NCI-H345 treated with DMSO at 0.1 percent for 48 hours (cell line): Measurements from ENCODE around the gene ZNF710.

ENCODE experiments used
- DNase-seq: peaks from one replicate; lab custom pipeline; 2025; ENCODE audit not compliant: unreplicated experiment; lab: John Stamatoyannopoulos, UW

Gene ZNF710

DNA sequence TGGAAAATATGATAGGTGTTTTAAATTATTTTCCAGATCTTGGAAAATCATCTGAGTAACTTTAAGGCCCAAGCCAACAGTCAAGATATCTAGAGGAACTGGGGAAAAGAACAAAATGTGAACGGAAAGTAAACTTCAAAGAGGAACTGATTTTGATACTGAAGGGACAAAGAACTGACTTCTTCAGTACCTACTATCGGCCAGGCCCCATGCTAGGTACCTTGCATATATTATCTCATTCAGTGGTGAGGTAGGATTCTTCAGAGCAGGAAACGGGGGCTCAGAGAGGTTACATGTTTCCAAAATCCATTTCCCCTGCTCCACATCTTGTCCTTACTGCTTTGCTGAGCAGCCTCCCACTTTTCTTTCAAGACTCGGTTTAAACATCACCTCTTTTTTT, 9.8 kb upstream of the ZNF710 start:
- no peak for DNase-seq

DNA sequence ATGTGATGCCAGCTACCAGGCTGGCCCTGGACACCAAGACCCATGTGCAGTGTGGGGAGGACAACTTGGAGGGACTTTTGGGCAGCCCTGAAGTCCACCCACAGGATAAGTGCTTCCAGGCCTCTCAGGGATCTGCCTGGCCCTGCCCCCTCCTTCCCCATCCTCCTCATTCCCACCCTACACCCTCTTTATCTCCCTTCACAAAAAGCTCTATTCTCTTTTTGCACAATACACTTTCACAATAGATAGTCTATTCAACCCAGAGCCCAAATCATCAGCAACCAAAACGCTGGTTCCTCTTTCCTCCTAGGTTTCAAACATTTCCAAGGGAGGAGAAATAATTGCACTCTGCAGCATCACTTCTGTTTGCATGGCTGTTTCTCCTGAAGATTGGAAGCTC, 7.8 kb upstream of the ZNF710 start:
- DNase-seq = no peak

DNA sequence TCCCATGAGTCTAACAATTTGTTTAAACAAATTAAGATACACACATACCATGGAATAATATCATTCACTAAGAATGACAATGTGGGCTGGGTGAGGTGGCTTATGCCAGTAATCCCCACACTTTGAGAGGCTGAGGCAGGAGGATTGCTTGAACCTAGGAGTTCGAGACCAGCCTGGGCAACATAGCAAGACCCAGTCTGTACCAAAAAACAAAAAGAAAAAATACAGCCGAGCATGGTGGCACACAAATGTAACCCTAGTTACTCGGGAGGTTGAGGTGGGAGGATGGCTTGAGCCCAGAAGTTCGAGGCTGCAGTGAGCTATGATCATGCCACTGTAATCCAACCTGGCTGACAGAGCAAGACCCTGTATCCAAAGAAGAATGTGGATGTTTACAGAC, 4.0 kb upstream of the ZNF710 start:
- no peak for DNase-seq

- no peak for DNase-seq
These were observed 2.9 kb upstream of the ZNF710 start for GRCh38 chr15:89998141-89998661.

- DNase-seq = no peak
These were observed 2.0 kb upstream of the ZNF710 start for GRCh38 chr15:89998923-89999675.

DNA sequence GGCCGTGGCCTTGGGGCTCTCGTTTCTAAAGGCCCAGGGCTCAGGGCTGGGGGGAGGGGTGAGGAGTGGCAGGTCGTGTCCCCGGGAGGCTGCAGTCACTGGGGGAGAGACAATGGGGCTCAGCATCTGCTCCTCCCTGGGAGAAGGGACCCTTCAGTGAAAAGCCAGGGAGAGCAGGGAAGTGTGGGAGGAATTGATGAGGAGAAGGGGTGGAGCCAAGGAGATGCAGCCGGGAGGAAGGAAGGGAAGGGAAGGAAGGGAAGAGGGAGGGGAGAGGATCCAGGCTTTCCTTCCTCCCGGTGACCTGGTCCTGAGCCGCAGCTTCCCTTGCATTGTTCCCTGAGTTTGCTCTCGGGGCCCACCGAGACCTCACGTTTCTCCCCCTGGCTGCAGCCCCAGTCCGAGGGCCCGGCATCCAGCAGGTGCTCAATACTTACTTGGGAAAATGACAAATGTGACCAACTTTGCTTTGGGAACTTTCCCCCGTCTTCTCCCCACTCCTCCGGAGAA, 1.4 kb upstream of the ZNF710 start:
- DNase-seq = no peak

DNA sequence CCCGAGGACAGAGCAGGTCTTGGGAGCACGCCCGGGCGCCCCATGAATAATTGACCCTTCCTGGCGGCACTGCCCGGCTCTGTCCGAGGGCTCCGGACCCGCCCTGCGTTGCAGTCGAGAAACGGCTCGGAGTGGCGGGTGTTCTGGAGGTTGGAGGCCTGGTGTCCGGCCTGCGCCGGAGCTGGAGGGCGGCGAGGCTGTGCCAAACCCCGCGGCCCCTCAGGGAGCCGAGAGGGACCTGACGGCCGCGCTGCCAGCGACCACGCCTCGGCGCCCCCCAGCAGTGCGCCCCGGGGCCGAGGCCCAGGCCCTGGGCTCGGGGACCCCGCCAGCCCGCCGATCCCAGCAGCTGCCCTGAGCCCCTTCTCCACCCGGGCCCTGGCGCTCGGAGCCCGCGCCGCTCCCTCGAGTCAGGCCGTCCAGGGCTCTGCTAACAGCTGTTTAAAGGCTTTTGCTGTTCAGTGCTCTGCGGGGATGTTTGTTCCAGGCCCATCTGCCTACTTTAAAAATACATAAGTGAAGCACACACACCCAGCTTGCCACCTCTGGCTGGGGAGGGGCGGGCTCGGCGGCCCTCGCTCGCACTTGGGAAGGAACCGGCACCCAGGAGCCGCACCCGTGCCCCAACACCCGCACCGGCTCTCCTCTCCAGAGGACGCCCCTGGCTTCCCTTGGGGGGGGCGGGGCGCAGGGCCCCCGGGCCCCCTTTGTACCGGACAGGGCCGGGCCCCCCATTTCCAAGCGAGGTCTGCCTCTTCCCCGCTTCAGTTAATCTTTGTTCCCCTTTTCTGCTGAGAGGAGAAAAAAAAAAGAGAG, 730 bp upstream of the ZNF710 start:
- no peak for DNase-seq

- DNase-seq = no peak
These were observed 731 bp downstream of the ZNF710 start for GRCh38 chr15:90001683-90002427.

DNA sequence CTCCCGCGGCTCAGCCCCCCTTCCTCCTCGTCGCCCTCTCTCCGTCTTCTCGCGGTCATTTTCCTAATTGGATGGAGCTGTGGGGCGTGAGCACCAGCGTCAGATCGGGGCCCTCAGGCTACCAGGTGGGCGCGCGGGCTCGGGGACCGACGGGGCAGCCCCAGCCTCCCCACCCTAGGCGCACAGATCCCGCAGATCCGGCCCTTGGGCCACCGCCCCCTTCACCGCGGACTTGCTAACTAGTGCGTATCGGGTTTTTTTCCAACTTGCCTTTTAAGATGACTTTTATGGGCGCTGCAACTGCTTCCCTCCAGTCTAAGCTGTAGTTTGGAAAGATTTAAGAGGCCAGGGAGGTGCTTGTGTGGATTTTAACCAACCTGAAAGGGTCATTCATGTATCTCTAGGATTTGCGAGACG, 1.3 kb downstream of the ZNF710 start:
- no peak for DNase-seq

- no peak for DNase-seq
These were observed 2.6 kb downstream of the ZNF710 start for GRCh38 chr15:90003736-90004135.

- no peak for DNase-seq
These were observed 3.1 kb downstream of the ZNF710 start for GRCh38 chr15:90004252-90004651.

GRCh38 chr15:90004671-90005070, 3.5 kb downstream of the ZNF710 start:
- no peak for DNase-seq

DNA sequence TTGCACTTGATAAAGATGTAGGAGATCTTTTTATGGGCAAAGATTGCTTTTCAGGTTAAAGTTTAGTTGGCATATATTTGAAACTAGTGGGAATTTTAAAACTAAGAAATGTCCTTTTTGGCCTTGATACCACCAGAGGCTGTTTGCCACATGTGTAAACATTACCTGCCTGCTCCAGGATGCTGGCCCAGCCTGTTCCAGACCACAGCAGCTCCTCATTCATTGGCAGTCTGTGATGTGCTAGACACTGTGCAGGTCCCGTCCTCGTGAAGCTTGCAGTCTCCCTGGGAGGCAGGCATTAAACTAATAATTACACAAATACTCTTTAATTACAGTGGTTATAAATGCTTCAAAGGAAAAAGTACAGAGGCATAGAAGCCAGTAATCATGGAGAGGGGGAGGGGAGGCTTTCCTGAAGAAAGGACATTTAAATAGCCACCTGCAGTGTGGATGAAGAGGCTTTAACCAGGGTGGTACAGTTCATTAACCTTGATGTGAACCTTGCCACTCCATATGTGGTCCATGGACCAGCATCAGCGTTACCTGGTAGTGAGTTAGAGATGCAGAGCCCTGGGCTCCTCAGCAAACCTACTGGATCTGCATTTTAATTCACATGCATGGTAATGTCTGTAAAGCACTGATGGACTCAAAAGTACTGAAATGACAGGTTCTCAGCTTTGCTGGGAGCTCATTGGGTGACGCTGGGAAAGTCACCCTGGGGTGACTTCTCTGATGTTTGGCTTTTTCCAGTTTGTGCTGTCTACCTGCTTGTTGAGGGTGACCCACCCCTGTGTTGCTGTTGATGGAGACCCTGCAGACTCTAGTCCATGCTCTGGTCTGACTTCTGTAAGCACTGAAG, 5.3 kb downstream of the ZNF710 start:
- DNase-seq = no peak

DNA sequence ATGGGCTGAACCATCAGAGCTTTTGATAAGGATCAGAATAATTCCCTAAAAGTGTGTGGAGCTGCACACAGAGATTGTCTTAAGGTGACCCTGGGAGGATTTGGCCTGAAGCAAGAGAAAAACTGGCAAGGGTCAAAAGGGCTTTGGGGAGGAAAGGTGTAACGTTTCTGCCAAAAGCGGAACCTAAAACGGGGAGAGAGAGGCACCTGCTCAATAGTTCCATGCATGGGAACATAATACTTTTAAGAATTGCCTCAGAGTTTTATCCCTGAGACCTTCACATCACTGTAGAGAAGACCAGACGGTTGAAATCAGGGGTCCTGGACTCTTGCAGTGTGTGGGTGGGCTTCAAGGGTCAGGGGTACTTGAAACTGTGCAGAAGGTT, 5.9 kb downstream of the ZNF710 start:
- DNase-seq = no peak

DNA sequence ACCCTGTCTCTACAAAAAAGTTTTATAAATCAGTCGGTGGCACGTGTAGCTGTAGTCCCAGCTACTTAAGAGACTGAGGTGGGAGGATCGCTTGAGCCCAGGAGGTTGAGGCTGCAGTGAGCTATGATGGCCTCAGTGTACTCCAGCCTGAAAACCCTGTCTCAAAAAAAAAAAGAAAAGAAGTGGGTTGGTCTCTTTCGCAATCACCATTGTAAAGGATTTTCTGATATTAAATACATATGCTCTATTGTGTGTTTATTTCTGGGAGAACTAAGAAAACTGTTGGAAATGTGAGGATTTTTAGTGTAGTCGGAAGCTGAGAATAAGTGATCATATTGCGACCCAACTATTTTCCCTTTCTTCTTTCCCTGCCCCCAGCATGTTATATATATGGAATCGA, 7.5 kb downstream of the ZNF710 start:
- no peak for DNase-seq

DNA sequence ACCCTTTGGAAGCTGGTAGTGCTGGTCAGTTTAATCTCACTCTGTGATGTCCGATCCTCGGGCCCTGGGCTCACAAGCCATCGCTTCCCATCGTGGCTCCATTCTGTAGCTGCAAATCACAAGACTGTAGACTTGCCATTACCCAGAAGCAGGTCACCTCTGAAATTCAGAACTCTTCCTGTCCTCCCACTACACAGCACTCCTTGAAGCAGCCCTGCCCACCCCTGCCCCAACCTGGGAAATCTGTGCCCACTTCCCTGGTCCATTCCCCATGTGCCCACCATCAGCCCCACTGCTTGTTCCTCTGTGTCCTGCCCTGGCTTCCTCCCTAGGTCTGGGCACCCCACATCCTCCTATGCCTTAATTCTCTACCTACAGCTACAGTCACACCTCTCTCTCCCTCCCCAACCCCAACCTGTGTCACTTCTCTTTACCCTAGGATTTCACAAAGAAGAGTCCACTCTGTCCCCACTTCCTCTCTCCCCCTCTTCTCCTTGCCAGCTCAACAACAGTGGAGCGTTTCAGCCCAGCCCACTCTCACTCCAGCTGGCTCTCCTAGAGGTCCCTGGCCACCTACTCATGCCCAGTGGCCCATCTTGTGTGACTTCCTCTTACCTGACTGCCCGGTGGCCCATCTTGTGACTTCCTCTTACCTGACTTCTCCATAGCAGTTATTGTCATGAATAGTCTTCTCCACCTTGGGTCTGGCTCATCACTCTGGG, 8.3 kb downstream of the ZNF710 start:
- no peak for DNase-seq

GRCh38 chr15:90011705-90012104, 10.6 kb downstream of the ZNF710 start:
- no peak for DNase-seq

DNA sequence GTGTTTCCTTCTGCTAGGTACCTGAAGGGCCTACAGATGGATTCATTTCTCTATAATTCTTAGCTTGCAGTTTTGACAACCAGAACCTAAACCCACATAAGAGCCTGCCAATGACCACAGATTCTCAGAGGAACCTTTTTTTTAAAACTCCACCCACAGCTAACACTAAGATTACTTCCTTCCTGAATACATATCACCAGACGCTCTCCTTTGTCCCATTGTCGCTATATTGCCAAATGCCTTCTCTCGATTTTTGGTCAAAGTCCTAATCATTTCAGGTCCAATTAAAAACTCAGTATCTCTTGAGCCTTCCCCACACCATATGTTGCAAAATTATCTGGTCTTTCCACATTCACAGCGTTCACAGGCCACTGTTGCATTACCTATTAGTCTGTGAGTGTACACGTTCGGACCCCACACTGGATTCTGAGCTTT, 12.4 kb downstream of the ZNF710 start:
- DNase-seq = no peak

DNA sequence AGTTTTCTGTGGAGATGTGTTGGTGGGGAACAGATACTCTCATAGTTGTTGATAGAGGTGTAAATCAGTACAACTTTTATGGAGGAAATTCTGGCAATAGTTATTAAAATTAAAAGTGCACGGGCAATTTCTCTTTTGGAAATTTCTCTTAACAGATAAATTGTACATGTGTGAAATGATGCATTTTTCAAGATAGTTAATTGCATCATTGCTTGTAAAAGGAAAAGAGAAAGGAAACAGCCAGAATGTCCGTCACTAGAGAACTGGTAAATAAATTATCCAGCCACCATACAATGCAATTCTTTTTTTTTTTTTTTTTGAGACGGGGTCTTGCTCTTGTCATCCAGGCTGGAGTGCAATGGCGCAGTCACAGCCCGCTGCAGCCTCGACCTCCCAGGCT, 14.2 kb downstream of the ZNF710 start:
- no peak for DNase-seq

- no peak for DNase-seq
These were observed 14.6 kb downstream of the ZNF710 start for GRCh38 chr15:90015749-90016148.
